Measurements from ENCODE around the gene ATG4D. TPM values are rescaled to one million over a fixed set of nuclear protein-coding genes. Genes with fewer than 3 reads are reported as not detected.
A peak's percentile ranks its signal among the peaks of the same experiment; 100 is the strongest.

ATG4D gene
- total RNA-seq, 1 experiment from 2014 or later: 59.4 TPM

- no peak for TF ChIP-seq ESRRA (CRISPR knock-in tag; IDR thresholded peaks at IDR 0.05; ENCODE audit: borderline replicate concordance)
- TF ChIP-seq, protein P1, sequence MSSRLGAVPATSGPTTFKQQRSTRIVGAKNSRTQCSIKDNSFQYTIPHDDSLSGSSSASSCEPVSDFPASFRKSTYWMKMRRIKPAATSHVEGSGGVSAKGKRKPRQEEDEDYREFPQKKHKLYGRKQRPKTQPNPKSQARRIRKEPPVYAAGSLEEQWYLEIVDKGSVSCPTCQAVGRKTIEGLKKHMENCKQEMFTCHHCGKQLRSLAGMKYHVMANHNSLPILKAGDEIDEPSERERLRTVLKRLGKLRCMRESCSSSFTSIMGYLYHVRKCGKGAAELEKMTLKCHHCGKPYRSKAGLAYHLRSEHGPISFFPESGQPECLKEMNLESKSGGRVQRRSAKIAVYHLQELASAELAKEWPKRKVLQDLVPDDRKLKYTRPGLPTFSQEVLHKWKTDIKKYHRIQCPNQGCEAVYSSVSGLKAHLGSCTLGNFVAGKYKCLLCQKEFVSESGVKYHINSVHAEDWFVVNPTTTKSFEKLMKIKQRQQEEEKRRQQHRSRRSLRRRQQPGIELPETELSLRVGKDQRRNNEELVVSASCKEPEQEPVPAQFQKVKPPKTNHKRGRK (CRISPR knock-in tag; IDR thresholded peaks at IDR 0.05; ENCODE audit: borderline replicate concordance): no peak
- no peak for TF ChIP-seq NFATC4 (CRISPR knock-in tag; IDR thresholded peaks at IDR 0.05)
- TF ChIP-seq ZNF671 (CRISPR knock-in tag; IDR thresholded peaks at IDR 0.05): no peak
- TF ChIP-seq FOXP1 (CRISPR knock-in tag; IDR thresholded peaks at IDR 0.05; ENCODE audit: borderline replicate concordance): no peak
- no peak for TF ChIP-seq TP53 (CRISPR knock-in tag; IDR thresholded peaks at IDR 0.05)
- TF ChIP-seq, protein P2, sequence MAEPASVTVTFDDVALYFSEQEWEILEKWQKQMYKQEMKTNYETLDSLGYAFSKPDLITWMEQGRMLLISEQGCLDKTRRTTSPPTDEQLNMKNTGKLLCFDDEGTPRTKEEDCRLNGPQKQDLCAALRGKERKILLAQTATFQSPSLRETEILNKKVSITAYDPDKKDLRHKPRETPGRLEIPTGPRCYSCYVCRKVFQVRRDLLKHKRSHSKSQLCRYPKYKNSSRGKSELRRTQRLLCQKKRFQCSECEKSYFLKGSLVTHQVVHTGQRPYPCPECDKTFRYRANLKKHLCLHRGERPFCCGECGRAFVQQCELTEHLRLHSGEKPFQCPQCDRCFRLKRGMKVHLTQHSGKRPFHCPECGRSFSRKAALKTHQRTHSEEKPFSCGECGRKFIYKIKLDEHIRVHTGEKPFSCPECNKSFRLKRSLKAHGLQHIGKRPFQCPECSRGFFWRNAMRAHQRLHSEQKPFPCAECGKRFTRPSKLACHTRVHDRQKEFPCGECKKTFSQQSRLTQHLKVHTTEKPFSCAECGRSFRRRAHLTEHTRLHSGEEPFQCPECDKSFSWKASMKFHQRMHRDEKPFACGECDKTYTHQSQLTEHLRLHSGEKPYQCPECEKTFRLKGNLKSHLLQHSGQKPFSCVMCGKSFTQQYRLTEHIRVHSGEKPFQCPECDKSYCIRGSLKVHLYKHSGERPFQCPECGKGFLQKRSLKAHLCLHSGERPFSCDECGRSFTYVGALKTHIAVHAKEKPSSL (CRISPR knock-in tag; conservative IDR thresholded peaks at IDR 0.05): no peak
- no peak for TF ChIP-seq E2F5 (CRISPR knock-in tag; IDR thresholded peaks at IDR 0.05)
- TF ChIP-seq ATF1 (CRISPR knock-in tag; IDR thresholded peaks at IDR 0.05): no peak
- no peak for TF ChIP-seq ZNF396 (CRISPR knock-in tag; IDR thresholded peaks at IDR 0.05; ENCODE audit: borderline replicate concordance)
- no peak for TF ChIP-seq PRRX2 (CRISPR knock-in tag; IDR thresholded peaks at IDR 0.05)
- TF ChIP-seq CDX4 (CRISPR knock-in tag; IDR thresholded peaks at IDR 0.05; ENCODE audit: borderline replicate concordance): no peak
- TF ChIP-seq, protein P3, sequence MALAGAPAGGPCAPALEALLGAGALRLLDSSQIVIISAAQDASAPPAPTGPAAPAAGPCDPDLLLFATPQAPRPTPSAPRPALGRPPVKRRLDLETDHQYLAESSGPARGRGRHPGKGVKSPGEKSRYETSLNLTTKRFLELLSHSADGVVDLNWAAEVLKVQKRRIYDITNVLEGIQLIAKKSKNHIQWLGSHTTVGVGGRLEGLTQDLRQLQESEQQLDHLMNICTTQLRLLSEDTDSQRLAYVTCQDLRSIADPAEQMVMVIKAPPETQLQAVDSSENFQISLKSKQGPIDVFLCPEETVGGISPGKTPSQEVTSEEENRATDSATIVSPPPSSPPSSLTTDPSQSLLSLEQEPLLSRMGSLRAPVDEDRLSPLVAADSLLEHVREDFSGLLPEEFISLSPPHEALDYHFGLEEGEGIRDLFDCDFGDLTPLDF (CRISPR knock-in tag; IDR thresholded peaks at IDR 0.05): no peak
- no peak for TF ChIP-seq ZBTB43 (CRISPR knock-in tag; IDR thresholded peaks at IDR 0.05)
- TF ChIP-seq HMGXB4 (CRISPR knock-in tag; IDR thresholded peaks at IDR 0.05): no peak
- TF ChIP-seq SMAD4 (CRISPR knock-in tag; IDR thresholded peaks at IDR 0.05): no peak
- TF ChIP-seq IRF2 (CRISPR knock-in tag; IDR thresholded peaks at IDR 0.05; ENCODE audit: borderline replicate concordance, low read depth): no peak
- no peak for TF ChIP-seq MLX (CRISPR knock-in tag; IDR thresholded peaks at IDR 0.05)
- TF ChIP-seq ZNF121 (CRISPR knock-in tag; IDR thresholded peaks at IDR 0.05): 0 out of 2 replicates have a peak, but pooled peaks have one; percentile 3
- TF ChIP-seq, protein P4, sequence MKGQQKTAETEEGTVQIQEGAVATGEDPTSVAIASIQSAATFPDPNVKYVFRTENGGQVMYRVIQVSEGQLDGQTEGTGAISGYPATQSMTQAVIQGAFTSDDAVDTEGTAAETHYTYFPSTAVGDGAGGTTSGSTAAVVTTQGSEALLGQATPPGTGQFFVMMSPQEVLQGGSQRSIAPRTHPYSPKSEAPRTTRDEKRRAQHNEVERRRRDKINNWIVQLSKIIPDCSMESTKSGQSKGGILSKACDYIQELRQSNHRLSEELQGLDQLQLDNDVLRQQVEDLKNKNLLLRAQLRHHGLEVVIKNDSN (CRISPR knock-in tag; IDR thresholded peaks at IDR 0.05): peak; percentile 74
- TF ChIP-seq, protein P5, sequence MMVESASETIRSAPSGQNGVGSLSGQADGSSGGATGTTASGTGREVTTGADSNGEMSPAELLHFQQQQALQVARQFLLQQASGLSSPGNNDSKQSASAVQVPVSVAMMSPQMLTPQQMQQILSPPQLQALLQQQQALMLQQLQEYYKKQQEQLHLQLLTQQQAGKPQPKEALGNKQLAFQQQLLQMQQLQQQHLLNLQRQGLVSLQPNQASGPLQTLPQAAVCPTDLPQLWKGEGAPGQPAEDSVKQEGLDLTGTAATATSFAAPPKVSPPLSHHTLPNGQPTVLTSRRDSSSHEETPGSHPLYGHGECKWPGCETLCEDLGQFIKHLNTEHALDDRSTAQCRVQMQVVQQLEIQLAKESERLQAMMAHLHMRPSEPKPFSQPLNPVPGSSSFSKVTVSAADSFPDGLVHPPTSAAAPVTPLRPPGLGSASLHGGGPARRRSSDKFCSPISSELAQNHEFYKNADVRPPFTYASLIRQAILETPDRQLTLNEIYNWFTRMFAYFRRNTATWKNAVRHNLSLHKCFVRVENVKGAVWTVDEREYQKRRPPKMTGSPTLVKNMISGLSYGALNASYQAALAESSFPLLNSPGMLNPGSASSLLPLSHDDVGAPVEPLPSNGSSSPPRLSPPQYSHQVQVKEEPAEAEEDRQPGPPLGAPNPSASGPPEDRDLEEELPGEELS (CRISPR knock-in tag; IDR thresholded peaks at IDR 0.05): no peak
- TF ChIP-seq ZNF263 (CRISPR knock-in tag; IDR thresholded peaks at IDR 0.05; ENCODE audit: low read depth): no peak
- TF ChIP-seq ERG (CRISPR knock-in tag; IDR thresholded peaks at IDR 0.05): no peak
- no peak for TF ChIP-seq SMAD3 (CRISPR knock-in tag; IDR thresholded peaks at IDR 0.05; ENCODE audit: borderline replicate concordance)
Observed at GRCh38 chr19:10505583-10506229, 38.0 kb upstream of the ATG4D start (continued).
